Measurements from ENCODE around the gene ZNF222.

Gene ZNF222

GRCh38 chr19:44072543-44073401 is 47.6 kb downstream of the ZNF222 start:
- peaks cover 42% of the 10 kb centered on the region for H3K9me3 Mint-ChIP-seq
- no peaks in the 10 kb centered on the region for H3K27me3 Mint-ChIP-seq
- ATAC-seq: no peak
- peaks cover 22% of the 10 kb centered on the region for H3K4me1 Mint-ChIP-seq
- H3K36me3 Mint-ChIP-seq (ENCODE audit: low read depth): peaks cover 32% of the 10 kb centered on the region
- peak overlapping the region; percentile 68 for H3K27ac Mint-ChIP-seq
- H3K4me3 Mint-ChIP-seq: peak overlapping the region; percentile 84
- peak; percentile 6 for DNase-seq

GRCh38 chr19:44076325-44076724 is 51.1 kb downstream of the ZNF222 start:
- DNase-seq (no peak), ATAC-seq (no peak)
- H3K4me3 Mint-ChIP-seq: no peak overlapping the region
- H3K9me3 Mint-ChIP-seq: peaks cover 15% of the 10 kb centered on the region
- peaks cover 17% of the 10 kb centered on the region for H3K4me1 Mint-ChIP-seq
- no peak overlapping the region for H3K27ac Mint-ChIP-seq
- H3K36me3 Mint-ChIP-seq (ENCODE audit: low read depth): peaks cover 32% of the 10 kb centered on the region
- no peaks in the 10 kb centered on the region for H3K27me3 Mint-ChIP-seq

Data from activated naive CD8-positive, alpha-beta T cell treated with anti-CD3 and anti-CD28 coated beads, Interleukin-2, amount 50 U/mL, for 24 hours (primary cell).